ENCODE results near the gene SRA1. TPM values are rescaled to one million over a fixed set of nuclear protein-coding genes. Genes with fewer than 3 reads are reported as not detected.

SRA1 gene
- total and polyA plus RNA-seq, 2 of the 13 experiments (the other 11 are each of a cell fraction or from before 2014, with no cell fraction given) = 14.2 to 32.8 TPM

DNA sequence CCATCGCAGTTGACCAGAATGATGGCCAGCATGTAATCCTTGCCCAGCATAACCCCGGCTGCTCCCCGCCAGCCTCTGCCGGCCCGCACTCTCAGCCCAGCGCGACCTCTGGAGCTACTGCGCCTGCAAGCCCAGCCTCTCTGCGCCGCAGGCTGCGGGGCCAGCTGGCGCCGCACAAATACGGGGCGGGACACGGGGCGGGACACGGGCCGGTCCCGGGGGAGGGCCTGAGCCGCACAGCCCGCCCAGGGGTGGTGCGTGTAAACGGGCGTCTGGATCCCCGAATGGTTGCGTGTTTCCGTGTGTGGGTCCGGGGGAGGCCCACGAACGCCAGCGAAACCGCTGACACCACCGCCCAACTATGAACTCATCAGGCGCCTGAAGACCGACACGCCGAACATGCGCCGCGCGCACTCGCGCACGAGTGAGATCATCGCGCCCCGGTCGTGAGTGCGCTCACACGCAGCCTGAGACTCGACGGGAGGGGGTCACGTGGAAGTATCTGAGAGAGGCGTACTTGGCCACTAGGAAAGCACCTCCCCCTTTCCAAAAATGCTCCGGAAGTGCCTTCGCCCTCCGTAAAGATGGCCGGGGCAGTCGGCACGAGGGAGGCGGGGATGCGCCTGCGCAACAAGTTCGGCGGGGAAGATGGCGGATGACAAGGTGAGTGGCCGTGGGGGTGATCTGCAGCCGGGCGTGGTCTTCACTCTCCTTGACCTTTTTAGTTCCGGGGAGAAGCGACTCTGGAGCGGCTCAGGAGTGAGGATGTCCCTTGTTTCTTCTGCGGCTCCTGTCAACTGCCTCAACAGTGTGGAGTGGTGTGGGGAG is 7.1 kb upstream of the SRA1 start, which contains the start of the genes APBB3 and SLC35A4 (continued):
- TF ChIP-seq ZHX1 (CRISPR knock-in tag; IDR thresholded peaks at IDR 0.05; ENCODE audit: low read depth) (peak; percentile 85), ZNF572 (CRISPR knock-in tag; IDR thresholded peaks at IDR 0.05) (no peak), SYNCRIP (IDR thresholded peaks at IDR 0.05; ENCODE audit: insufficient read depth, low read depth, low read length) (no peak), ZNF550 (CRISPR knock-in tag; IDR thresholded peaks at IDR 0.05; ENCODE audit: borderline replicate concordance) (no peak), ATF2 (CRISPR knock-in tag; IDR thresholded peaks at IDR 0.05) (no peak), ZBTB44 (CRISPR knock-in tag; IDR thresholded peaks at IDR 0.05) (no peak), REST (IDR thresholded peaks at IDR 0.05; ENCODE audit: borderline replicate concordance in 1 of 2, low read depth in 1 of 2, low read length in 2 of 2) (no peak), MAX (IDR thresholded peaks at IDR 0.05) (no peak; the same call in 1 of the 2 replicates), ZNF101 (CRISPR knock-in tag; IDR thresholded peaks at IDR 0.05; ENCODE audit: borderline replicate concordance, low read depth) (no peak), MAZ (IDR thresholded peaks at IDR 0.05; ENCODE audit: borderline replicate concordance, low read depth, low read length) (no peak), MAZ (CRISPR knock-in tag; IDR thresholded peaks at IDR 0.05; ENCODE audit: low read depth) (no peak), ZNF530 (CRISPR knock-in tag; IDR thresholded peaks at IDR 0.05; ENCODE audit: low read depth) (no peak), EP300 (IDR thresholded peaks at IDR 0.05; ENCODE audit: low read depth in 2 of 2, low read length in 2 of 2) (no peak), EP300 (CRISPR knock-in tag; IDR thresholded peaks at IDR 0.05; ENCODE audit: borderline replicate concordance) (no peak), ZNF335 (CRISPR knock-in tag; IDR thresholded peaks at IDR 0.05) (no peak)
- TF ChIP-seq, protein P1, sequence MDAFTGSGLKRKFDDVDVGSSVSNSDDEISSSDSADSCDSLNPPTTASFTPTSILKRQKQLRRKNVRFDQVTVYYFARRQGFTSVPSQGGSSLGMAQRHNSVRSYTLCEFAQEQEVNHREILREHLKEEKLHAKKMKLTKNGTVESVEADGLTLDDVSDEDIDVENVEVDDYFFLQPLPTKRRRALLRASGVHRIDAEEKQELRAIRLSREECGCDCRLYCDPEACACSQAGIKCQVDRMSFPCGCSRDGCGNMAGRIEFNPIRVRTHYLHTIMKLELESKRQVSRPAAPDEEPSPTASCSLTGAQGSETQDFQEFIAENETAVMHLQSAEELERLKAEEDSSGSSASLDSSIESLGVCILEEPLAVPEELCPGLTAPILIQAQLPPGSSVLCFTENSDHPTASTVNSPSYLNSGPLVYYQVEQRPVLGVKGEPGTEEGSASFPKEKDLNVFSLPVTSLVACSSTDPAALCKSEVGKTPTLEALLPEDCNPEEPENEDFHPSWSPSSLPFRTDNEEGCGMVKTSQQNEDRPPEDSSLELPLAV (CRISPR knock-in tag; conservative IDR thresholded peaks at IDR 0.05; ENCODE audit: low read depth) = no peak

Data from HepG2 (cell line).